HepG2 (cell line): Measurements from ENCODE around the gene TPBGL. TPM values are rescaled to one million over a fixed set of nuclear protein-coding genes. Genes with fewer than 3 reads are reported as not detected.

Source experiments
- BORCS8-MEF2B ChIP-seq: sonication (generic); formaldehyde crosslinking; IDR thresholded peaks from 2 replicates; pipeline ENCODE4 v1.8.0; 2022; ENCODE audit warnings: mild to moderate bottlenecking, missing genetic modification reagents
- DNMT3B ChIP-seq: conservative IDR thresholded peaks from 2 replicates; pipeline ENCODE4 v1.6.1; 2016; ENCODE audit warnings: missing biosample characterization, control low read depth
- EED ChIP-seq: sonication (generic); formaldehyde crosslinking; IDR thresholded peaks from 2 replicates; pipeline ENCODE4 v1.5.0; 2020; ENCODE audit warnings: mild to moderate bottlenecking, missing genetic modification reagents
- GRHL1 ChIP-seq: sonication (generic); formaldehyde crosslinking; conservative IDR thresholded peaks from 2 replicates; pipeline ENCODE4 v1.8.0; 2022; ENCODE audit warnings: missing genetic modification reagents
- HNF1B ChIP-seq: sonication (generic); formaldehyde crosslinking; IDR thresholded peaks from 2 replicates; pipeline ENCODE4 v1.5.1; 2020; ENCODE audit warnings: mild to moderate bottlenecking, moderate library complexity, missing genetic modification reagents
- IRF2 ChIP-seq: IDR thresholded peaks from 2 replicates; pipeline ENCODE4 v1.6.1; 2018; ENCODE audit warnings: missing genetic modification reagents, missing compliant biosample characterization
- KAT2B ChIP-seq: fragments of 150-350 bp; IDR thresholded peaks from 2 replicates; pipeline ENCODE4 v1.6.1; 2014; ENCODE audit warnings: low read depth, low read length, borderline replicate concordance
- MLX ChIP-seq: IDR thresholded peaks from 2 replicates; pipeline ENCODE4 v1.6.1; 2016
- NFKBIZ ChIP-seq: IDR thresholded peaks from 2 replicates; pipeline ENCODE4 v1.6.1; 2018; ENCODE audit warnings: missing genetic modification reagents, missing compliant biosample characterization
- PAF1 ChIP-seq: IDR thresholded peaks from 2 replicates; pipeline ENCODE4 v1.6.1; 2016; ENCODE audit warnings: missing genetic modification reagents, missing compliant biosample characterization
- PHF8 ChIP-seq: sonication (generic); formaldehyde crosslinking; IDR thresholded peaks from 2 replicates; pipeline ENCODE4 v1.5.0; 2020; ENCODE audit warnings: missing genetic modification reagents
- RBAK ChIP-seq: sonication (generic); formaldehyde crosslinking; IDR thresholded peaks from 2 replicates; pipeline ENCODE4 v1.5.1; 2020; ENCODE audit warnings: mild to moderate bottlenecking, missing genetic modification reagents
- SMARCC2 ChIP-seq: fragments of 450-650 bp; IDR thresholded peaks from 2 replicates; pipeline ENCODE4 v1.6.1; 2017; ENCODE audit warnings: antibody characterized with exemption, mild to moderate bottlenecking
- SMYD3 ChIP-seq: sonication (generic); formaldehyde crosslinking; IDR thresholded peaks from 2 replicates; pipeline ENCODE4 v1.8.1; 2023; ENCODE audit warnings: mild to moderate bottlenecking, missing genetic modification reagents
- SP5 ChIP-seq: IDR thresholded peaks from 2 replicates; pipeline ENCODE4 v1.6.1; 2016; ENCODE audit warnings: low read depth, borderline replicate concordance
- TFDP1 ChIP-seq: IDR thresholded peaks from 2 replicates; pipeline ENCODE4 v1.6.1; 2016; ENCODE audit warnings: missing compliant biosample characterization, missing genetic modification reagents, borderline replicate concordance
- USF2 ChIP-seq, 2 experiments: sonication (generic) in 1 of 2; formaldehyde crosslinking in 1 of 2; IDR thresholded peaks; 2 replicates each; pipeline versions ENCODE4 v1.5.1 to v1.6.1; 2011 to 2020; ENCODE audit warnings: borderline replicate concordance in 1 of 2, low read depth in 1 of 2, low read length in 1 of 2, mild to moderate bottlenecking in 1 of 2, missing genetic modification reagents in 1 of 2, moderate library complexity in 1 of 2
- ZBTB38 ChIP-seq: sonication (generic); formaldehyde crosslinking; IDR thresholded peaks from 2 replicates; pipeline ENCODE4 v1.5.1; 2020; ENCODE audit warnings: mild to moderate bottlenecking, missing genetic modification reagents
- ZMYM3 ChIP-seq: sonication (generic); formaldehyde crosslinking; IDR thresholded peaks from 2 replicates; pipeline ENCODE4 v1.5.1; 2020; ENCODE audit warnings: mild to moderate bottlenecking, missing genetic modification reagents
- ZNF274 ChIP-seq: sonication (generic); formaldehyde crosslinking; IDR thresholded peaks from 2 replicates; pipeline ENCODE4 v1.5.1; 2020; ENCODE audit warnings: mild to moderate bottlenecking, missing genetic modification reagents
- ZNF737 ChIP-seq: sonication (generic); formaldehyde crosslinking; IDR thresholded peaks from 2 replicates; pipeline ENCODE4 v1.5.0; 2020; ENCODE audit warnings: missing genetic modification reagents, mild to moderate bottlenecking, borderline replicate concordance
- ZSCAN20 ChIP-seq: sonication (generic); formaldehyde crosslinking; IDR thresholded peaks from 2 replicates; pipeline ENCODE4 v1.4.0; 2020; ENCODE audit warnings: missing genetic modification reagents, mild to moderate bottlenecking, borderline replicate concordance
- polyA plus RNA-seq, 8 experiments: library from polyadenylated mRNA; depleted of rRNA in 3 of 8; stranded (reverse) in 7 of 8; unstranded in 1 of 8; fragments of >200 nt; fragmentation: Illumina TruSeq in 4 of 8; extraction: Trizol in 4 of 8; gene quantifications; 2 replicates each; pipeline versions ENCODE4 v1.2.1 to v1.2.3, GENCODE V29; 2011 to 2016; ENCODE audit warnings: low read depth in 4 of 8, missing spikeins in 1 of 8, mixed read lengths in 1 of 8; ENCODE audit not compliant: insufficient read depth in 1 of 8
- total RNA-seq, 5 experiments: library from RNA; depleted of rRNA; stranded (reverse); fragments of >200 nt; fragmentation: Illumina TruSeq; extraction: Trizol; gene quantifications; 2 replicates each; pipeline ENCODE4 v1.2.3, GENCODE V29; 2016; ENCODE audit warnings: low read depth in 1 of 5
- TF ChIP-seq, protein P1 (sequence below): sonication (generic); formaldehyde crosslinking; IDR thresholded peaks from 2 replicates; pipeline ENCODE4 v1.4.0; 2020; ENCODE audit warnings: missing genetic modification reagents

The TPBGL gene
- total and polyA plus RNA-seq, 2 of the 13 experiments (the other 11 are each of a cell fraction or from before 2014, with no cell fraction given): not detected

GRCh38 chr11:75233754-75234172 is 6.8 kb upstream of the TPBGL start (continued):
- TF ChIP-seq, protein P1, sequence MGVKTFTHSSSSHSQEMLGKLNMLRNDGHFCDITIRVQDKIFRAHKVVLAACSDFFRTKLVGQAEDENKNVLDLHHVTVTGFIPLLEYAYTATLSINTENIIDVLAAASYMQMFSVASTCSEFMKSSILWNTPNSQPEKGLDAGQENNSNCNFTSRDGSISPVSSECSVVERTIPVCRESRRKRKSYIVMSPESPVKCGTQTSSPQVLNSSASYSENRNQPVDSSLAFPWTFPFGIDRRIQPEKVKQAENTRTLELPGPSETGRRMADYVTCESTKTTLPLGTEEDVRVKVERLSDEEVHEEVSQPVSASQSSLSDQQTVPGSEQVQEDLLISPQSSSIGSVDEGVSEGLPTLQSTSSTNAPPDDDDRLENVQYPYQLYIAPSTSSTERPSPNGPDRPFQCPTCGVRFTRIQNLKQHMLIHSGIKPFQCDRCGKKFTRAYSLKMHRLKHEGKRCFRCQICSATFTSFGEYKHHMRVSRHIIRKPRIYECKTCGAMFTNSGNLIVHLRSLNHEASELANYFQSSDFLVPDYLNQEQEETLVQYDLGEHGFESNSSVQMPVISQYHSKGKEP (CRISPR knock-in tag): peak; percentile 87; the same call in 1 of the 2 replicates
- no peak for TF ChIP-seq ZSCAN20 (CRISPR knock-in tag)
- TF ChIP-seq MLX (CRISPR knock-in tag): no peak
- TF ChIP-seq GRHL1 (CRISPR knock-in tag): no peak
- no peak for TF ChIP-seq EED (CRISPR knock-in tag)
- no peak for TF ChIP-seq ZMYM3 (CRISPR knock-in tag)
- no peak; the same call in 1 of the 2 replicates for TF ChIP-seq TFDP1 (CRISPR knock-in tag)
- TF ChIP-seq PHF8 (CRISPR knock-in tag): no peak
- TF ChIP-seq USF2 (IDR thresholded peaks at IDR 0.05; ENCODE audit: low read depth, low read length): no peak
- TF ChIP-seq USF2 (CRISPR knock-in tag; IDR thresholded peaks at IDR 0.05; ENCODE audit: borderline replicate concordance): no peak
- no peak; the same call in 1 of the 2 replicates for TF ChIP-seq DNMT3B (CRISPR knock-in tag)
- no peak for TF ChIP-seq NFKBIZ (CRISPR knock-in tag)
- no peak for TF ChIP-seq HNF1B
- no peak for TF ChIP-seq RBAK (CRISPR knock-in tag)
- peak; percentile 74; the same call in 1 of the 2 replicates for TF ChIP-seq BORCS8-MEF2B (CRISPR knock-in tag)
- no peak for TF ChIP-seq PAF1 (CRISPR knock-in tag)
- no peak for TF ChIP-seq KAT2B
- no peak for TF ChIP-seq SMARCC2
- TF ChIP-seq IRF2 (CRISPR knock-in tag): peak; percentile 80
- TF ChIP-seq ZNF737 (CRISPR knock-in tag): no peak
- no peak for TF ChIP-seq ZNF274 (CRISPR knock-in tag)
- no peak for TF ChIP-seq SP5 (CRISPR knock-in tag)
- TF ChIP-seq SMYD3: 0 out of 2 replicates have a peak, but pooled peaks have one; percentile 26
- TF ChIP-seq ZBTB38 (CRISPR knock-in tag): no peak
